Activated naive CD8-positive, alpha-beta T cell treated with anti-CD3 and anti-CD28 coated beads, Interleukin-2, amount 50 U/mL, for 24 hours (primary cell): ENCODE measurements around the gene TXNRD1.
"Not testable (repeated sequence)": the region's sequence is repeated elsewhere in the genome, so short reads cannot be mapped to it uniquely, and the experiment has no call there.

Experiments used
- ATAC-seq: fragments of 150-1000 bp; cut with Tn5 transposase; one replicate; pipeline ENCODE4 v1.10.0; 2021
- DNase-seq: peaks from one replicate; pipeline ENCODE4 v3.0.0; 2021
- H3K27ac Mint-ChIP-seq: one replicate; pipeline ENCODE4 v1.8.0; 2021; ENCODE audit warnings: mild to moderate bottlenecking, mixed read lengths
- H3K27me3 Mint-ChIP-seq: one replicate; pipeline ENCODE4 v1.8.0; 2021; ENCODE audit warnings: mixed read lengths
- H3K36me3 Mint-ChIP-seq: one replicate; pipeline ENCODE4 v1.8.0; 2021; ENCODE audit warnings: low read depth, mixed read lengths
- H3K4me1 Mint-ChIP-seq: one replicate; pipeline ENCODE4 v1.8.0; 2021; ENCODE audit warnings: mixed read lengths
- H3K4me3 Mint-ChIP-seq: one replicate; pipeline ENCODE4 v1.8.0; 2021; ENCODE audit warnings: mild to moderate bottlenecking, moderate library complexity, mixed read lengths
- H3K9me3 Mint-ChIP-seq: one replicate; pipeline ENCODE4 v1.8.0; 2021; ENCODE audit warnings: mixed read lengths

TXNRD1 gene

GRCh38 chr12:104394086-104394485 lies 178.5 kb downstream of the TXNRD1 start:
- H3K36me3 Mint-ChIP-seq, DNase-seq, H3K27me3 Mint-ChIP-seq, H3K9me3 Mint-ChIP-seq, H3K4me1 Mint-ChIP-seq, ATAC-seq, H3K4me3 Mint-ChIP-seq, H3K27ac Mint-ChIP-seq: not testable (repeated sequence)
